Measurements from ENCODE around the gene PXMP2.

DNA sequence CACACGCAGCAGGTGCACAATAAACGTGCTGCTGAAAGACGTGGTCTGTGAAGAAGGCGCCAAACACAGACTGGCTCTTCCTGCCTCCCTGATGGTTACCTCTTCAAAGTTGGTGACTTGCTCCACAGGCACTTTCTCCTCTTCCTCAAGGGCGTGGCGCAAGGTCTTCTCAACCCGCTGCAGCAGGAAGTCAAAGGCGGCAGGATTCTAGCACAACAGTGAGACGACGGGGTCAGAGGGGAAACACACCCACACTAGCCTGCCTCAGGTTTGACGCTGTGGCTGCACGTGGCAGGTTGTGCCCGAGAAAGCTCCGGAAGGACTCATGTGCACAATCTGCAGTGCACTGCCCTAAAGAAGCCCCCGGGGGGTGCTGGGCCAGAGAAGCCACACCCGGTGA is 15.3 kb upstream of the PXMP2 start:
- TF ChIP-seq, protein P1, sequence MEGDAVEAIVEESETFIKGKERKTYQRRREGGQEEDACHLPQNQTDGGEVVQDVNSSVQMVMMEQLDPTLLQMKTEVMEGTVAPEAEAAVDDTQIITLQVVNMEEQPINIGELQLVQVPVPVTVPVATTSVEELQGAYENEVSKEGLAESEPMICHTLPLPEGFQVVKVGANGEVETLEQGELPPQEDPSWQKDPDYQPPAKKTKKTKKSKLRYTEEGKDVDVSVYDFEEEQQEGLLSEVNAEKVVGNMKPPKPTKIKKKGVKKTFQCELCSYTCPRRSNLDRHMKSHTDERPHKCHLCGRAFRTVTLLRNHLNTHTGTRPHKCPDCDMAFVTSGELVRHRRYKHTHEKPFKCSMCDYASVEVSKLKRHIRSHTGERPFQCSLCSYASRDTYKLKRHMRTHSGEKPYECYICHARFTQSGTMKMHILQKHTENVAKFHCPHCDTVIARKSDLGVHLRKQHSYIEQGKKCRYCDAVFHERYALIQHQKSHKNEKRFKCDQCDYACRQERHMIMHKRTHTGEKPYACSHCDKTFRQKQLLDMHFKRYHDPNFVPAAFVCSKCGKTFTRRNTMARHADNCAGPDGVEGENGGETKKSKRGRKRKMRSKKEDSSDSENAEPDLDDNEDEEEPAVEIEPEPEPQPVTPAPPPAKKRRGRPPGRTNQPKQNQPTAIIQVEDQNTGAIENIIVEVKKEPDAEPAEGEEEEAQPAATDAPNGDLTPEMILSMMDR (conservative IDR thresholded peaks at IDR 0.05) = no peak
- TF ChIP-seq ZFX (IDR thresholded peaks at IDR 0.05) = no peak
